ENCODE data around the gene KIF5A.

Gene KIF5A

DNA sequence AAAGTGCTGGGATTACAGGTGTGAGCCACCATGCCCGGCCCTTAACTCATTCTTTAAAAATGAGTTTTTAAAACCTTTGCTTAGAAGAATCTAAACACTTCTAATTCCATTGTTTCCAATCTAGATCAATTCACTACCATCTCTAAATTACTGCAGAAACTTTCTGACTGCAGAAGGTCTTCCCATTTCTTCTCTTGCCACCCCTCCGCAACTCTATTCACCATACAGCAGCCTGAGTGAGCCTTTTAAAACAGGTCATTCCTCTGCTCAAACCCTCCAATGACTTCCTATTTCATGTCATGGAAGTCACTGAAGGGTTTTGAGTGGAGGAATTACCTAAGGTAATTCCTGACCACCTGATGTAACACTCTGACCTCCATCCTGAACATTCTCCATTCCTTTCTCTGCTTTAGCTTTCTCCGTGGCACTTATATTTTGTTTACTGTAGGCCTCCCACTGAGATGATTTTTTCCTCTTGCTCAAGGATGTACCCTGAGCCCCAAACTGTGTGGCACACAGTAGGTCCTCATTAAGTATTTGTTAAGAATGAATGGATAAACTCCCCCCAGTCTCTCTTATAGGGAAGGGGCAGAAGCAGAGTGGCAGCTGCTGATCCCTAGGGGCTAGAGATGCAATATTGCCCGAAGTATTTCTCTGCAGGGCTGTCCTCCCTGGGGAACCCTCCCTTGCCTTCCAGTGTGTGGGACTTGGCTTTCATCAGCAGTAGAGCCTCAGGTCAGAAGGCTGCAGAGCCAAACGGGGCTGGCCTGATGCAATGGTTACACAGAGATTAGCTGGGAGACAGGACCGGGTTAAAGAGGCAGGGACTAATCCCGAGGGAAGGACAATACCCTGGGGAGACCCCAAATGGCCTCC, 30.7 kb upstream of the KIF5A start:
- no peak for DNase-seq (ENCODE audit: insufficient read length, low spot score)
- no peak for FAIRE-seq

DNA sequence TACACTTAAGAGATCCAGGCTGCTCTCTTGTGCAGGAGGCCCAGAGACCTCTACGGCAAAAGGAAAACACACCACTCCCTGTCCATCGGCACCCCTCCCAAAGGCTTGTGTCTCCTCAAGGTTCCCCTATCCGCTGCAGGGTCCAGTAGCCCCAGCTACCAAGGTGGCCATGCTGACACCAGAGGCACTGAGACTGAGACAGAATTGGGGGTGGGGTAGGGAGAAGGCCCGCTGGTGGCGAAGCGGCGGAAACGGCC, 30.1 kb upstream of the KIF5A start:
- DNase-seq (ENCODE audit: insufficient read length, low spot score) (no peak), FAIRE-seq (no peak)

DNA sequence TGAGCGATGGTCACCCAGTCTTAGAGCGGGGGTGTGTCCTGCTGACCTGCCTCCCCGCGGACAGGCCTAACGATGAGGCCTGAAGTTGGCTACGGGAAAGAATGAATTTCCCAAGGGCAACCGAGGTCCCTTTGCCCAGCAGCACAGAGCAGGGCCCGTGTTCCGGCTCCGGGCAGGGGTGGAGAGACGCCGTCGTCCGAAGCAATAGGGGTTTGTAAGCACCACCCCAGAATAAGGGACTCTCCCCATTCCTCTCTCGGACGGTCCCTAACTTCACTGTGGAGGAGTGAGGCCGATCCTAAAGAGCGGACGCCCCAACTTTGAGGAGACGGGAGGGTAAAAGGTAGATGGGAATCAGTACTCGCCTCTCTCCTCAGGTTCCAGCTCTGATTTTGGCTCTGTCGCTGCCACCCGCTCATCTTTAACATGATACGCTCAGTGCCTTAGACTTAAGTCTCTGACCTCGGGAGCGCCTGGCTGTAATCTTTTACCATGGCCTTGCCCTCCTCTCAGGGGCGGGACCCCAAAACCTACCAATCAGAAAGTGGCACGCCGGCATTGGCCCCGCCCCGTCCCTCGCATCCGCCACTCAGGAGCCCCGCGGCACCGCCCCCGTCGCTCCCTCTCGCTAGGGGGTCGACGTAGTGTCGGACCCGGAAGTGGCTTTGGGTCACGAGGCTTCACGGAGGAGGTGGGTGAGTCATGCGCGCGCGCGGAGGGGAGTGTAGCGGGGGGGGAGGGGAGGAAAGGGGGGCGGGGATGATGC, 29.6 kb upstream of the KIF5A start, which contains the start of gene DDIT3:
DDIT3 (minus strand) TSS at position 462 of the 766 bp plus-strand sequence. CDS start 3,108 bp downstream, outside the sequence.
- peak; percentile 95 for FAIRE-seq
- DNase-seq (ENCODE audit: insufficient read length, low spot score), result peak; percentile 77

DNA sequence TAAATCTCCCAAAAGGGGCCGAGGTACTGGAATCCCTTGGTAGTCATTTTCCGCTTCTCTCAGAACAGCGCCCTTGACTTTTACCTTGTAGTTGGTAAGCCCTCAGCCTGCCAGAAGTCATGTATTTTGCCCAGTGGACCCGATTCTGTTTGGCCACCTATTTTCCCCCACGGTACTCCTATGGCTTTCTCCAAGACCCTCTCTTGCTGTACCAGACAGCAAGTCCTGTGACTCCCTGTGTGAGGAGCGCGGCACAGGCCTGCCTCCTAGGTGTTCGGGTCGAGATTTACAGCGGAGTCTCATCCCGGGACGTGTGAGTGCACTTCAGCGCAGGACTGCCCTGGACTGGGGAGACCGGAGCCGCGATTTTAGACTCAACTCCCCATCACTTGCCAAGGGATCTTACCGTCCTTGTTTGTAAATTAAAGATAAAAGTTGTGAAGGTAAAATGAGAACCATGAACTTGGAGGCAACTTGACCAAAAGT, 28.3 kb upstream of the KIF5A start:
- FAIRE-seq, result no peak

DNA sequence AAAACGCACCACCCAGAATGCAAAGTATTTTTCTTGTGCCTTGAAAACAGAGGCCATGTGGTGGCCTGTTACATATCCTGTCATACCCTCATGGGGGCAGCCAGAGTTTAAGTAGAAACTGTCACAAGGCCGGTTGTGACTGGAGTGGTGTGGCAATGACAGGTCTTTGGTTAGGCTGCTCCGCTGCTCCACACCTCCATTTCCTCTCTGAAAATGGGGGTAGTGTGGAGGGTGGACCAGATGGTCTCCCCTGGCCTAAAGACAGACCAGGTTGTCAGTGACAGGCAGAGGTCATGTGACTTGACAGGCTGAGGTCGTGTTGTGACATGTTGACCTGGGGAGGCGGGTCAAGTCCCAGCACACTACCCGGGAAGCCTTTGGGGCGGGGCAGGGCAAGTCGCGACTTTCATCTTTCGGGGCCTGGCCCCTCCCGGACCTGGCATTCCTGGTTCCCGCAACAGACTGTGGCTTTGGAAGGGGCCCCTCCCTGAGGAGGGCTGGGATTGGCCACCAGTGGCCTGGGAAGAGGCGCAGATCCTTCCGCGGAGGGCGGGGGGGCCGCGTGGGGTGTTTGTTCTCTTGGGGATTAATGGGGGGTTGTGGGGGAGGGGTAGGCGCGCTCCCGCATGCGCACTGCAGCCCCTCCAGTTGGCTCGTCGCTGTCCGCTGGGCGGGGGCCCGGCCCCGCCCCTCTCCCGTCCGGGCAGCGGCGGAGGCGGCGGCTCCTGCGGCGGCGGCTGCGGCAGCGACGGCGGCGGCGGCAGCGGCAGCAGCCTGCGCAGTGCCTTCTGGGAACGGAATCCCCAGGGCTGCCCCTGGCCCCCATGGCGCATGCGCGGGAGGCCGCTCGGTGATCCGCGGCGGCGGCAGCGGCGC, 27.6 kb upstream of the KIF5A start, which contains the start of gene MBD6:
MBD6 (plus strand) TSS at position 814 of the 876 bp plus-strand sequence. CDS start 1,480 bp downstream, outside the sequence.
- DNase-seq (ENCODE audit: insufficient read length, low spot score) (peak; percentile 92), FAIRE-seq (peak; percentile 88)

More for the DNA sequence above, 28.3 kb upstream of the KIF5A start:
- DNase-seq (ENCODE audit: insufficient read length, low spot score), result no peak

DNA sequence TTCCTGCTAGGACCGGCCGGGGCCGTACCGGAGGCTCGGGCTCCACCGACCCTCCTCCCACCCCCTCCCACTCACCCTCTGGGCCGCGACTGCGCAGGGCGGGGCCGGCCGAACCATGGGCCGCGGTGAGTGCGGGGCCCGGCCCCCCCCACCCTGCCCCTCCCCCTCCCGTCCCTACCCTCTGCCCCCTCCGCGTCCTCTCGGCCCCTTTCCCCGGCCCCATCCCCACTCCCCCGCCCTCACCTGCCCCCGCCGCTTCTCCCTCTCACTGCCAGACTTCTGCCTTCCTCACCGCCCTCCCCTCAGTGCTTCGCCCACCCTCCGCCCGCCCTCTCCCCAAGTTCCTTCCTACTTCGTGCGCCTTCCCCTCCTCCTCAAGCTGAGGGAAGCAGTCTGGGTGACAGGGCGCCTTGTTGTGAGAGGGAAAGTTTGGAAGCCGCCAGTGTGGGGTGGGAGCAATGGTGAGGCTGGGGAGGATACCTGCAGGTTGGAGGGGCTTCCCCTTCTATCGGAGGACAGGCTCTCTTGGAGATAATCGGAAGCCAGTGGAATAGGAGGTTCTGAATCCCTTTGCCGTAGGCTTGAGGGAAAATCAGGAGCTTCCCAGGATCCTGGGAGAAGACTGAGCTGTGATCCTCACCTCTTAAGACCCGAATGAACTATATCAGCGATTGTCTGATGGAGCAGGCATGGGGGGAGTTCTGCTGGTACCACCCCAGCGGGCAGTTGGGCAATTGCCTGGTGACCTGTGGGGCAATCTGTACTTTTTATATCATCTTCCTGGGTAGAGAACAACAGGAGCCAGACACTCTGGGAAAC, 26.7 kb upstream of the KIF5A start:
- FAIRE-seq, result no peak
- DNase-seq (ENCODE audit: insufficient read length, low spot score), result no peak

DNA sequence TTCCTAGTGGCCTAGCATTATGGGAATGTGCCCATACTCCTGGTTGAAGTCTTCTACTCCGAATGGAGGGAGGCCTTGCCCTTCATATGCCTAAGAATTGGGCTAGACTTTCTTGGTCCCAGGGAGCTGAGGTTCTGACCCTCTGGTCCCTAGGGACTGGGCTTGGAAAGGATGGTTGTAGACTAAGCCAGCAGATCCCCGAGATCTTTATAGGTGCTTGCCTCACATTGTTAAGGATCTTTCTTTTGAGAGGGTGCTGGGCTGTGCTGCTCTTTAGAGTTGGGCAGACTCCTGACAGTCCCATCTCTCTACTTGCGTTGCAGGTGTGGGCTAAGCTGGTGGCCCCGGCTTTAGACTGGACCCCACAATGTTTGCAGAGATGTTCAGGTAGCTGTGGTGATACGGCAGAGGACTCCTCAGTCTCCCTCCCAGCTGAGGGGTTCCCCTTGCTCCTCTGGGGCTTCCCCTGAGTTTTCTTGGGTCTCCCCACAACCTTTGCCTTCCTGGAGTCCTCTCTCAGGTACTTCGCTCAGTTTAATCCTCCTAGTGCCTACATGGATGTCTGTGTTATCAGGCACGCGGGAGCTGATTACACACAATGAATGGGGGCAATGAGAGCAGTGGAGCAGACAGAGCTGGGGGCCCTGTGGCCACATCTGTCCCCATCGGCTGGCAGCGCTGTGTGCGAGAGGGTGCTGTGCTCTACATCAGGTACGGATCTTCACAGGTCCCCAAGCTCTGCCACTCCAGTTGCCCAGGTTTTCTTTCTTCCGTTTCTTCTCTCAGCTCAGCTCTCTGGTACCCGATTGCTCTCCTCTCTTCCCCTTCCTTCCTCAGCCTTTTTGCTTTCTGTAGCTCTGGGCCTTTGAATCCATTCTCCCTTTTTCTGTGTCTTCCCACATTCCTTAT, 25.9 kb upstream of the KIF5A start:
- FAIRE-seq, result peak; percentile 63
- no peak for DNase-seq (ENCODE audit: insufficient read length, low spot score)

DNA sequence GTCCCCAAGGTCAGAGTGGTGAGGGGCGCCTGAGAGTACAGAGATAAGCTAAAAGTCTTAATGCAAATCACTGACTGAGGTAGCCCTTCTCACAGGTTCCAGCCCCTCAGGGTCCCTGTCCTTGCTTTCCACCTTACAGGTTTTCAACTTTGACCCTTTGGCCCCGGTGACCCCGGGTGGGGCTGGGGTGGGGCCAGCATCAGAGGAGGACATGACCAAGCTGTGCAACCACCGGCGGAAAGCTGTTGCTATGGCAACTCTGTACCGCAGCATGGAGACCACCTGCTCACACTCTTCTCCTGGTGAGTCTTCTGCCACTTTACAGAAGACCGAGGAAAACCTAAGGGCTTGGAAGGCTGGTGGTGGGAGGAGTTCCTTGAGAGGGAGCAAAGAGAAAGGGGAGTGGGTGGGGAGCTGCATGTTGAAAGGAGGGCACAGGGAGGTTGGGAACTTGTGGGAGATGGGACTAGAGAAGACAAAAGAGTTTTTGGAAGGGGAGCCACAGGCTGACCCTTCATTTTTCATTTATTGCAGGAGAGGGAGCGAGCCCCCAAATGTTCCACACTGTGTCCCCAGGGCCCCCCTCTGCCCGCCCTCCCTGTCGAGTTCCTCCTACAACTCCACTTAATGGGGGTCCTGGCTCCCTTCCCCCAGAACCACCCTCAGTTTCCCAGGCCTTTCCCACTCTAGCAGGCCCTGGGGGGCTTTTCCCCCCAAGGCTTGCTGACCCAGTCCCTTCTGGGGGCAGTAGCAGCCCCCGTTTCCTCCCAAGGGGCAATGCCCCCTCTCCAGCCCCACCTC, 24.8 kb upstream of the KIF5A start:
- FAIRE-seq (no peak), DNase-seq (ENCODE audit: insufficient read length, low spot score) (no peak)

DNA sequence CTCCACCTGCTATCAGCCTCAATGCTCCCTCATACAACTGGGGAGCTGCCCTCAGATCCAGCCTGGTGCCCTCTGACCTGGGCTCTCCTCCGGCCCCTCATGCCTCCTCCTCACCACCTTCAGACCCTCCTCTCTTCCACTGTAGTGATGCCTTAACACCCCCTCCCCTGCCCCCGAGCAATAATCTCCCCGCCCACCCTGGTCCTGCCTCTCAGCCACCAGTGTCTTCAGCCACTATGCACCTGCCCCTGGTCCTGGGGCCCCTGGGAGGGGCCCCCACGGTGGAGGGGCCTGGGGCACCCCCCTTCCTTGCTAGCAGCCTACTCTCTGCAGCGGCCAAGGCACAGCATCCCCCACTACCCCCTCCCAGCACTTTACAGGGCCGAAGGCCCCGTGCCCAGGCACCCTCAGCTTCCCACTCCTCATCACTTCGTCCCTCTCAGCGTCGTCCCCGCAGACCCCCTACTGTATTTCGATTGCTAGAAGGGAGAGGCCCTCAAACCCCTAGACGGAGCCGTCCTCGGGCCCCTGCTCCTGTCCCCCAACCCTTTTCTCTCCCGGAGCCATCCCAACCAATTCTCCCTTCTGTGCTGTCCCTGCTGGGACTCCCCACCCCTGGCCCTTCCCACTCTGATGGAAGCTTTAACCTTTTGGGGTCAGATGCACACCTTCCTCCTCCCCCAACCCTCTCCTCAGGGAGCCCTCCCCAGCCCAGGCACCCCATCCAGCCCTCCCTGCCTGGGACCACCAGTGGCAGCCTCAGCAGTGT, 24.0 kb upstream of the KIF5A start:
- FAIRE-seq (no peak), DNase-seq (ENCODE audit: insufficient read length, low spot score) (no peak)

DNA sequence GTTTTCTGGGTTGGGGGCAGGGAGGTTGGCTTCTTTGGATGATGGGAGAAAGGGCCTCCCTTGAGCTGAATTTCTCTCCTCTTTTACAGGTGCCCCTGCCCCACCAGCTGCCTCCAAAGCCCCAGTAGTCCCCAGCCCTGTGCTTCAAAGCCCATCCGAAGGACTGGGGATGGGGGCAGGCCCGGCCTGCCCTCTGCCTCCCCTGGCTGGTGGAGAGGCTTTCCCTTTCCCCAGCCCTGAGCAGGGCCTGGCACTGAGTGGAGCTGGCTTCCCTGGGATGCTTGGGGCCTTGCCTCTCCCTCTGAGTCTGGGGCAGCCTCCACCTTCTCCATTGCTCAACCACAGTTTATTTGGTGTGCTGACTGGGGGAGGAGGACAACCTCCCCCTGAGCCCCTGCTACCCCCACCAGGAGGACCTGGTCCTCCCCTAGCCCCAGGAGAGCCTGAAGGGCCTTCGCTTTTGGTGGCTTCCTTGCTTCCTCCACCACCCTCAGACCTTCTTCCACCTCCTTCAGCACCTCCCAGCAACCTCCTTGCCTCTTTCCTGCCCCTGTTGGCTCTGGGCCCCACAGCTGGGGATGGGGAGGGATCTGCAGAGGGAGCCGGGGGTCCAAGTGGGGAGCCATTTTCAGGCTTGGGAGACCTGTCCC, 23.2 kb upstream of the KIF5A start:
- no peak for DNase-seq (ENCODE audit: insufficient read length, low spot score)
- FAIRE-seq, result no peak

DNA sequence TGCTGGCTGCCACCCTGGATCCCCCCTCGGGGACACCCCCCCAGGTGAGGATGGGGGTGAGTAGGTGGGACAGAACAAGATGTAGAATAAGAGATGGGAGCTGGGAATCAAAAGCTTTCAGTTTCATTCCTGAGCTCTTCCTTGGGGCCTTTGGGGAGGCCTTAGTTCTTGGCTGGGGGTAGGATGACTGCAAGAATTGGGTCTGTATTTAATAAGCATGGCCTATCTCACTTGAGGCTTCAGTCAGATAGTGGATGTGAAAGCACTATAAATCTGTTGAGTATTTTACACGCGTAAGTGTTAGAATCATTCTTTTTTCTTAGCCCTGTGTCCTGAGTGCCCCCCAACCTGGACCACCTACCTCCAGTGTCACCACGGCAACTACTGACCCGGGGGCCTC, 22.7 kb upstream of the KIF5A start:
- FAIRE-seq, result no peak
- DNase-seq (ENCODE audit: insufficient read length, low spot score), result no peak

DNA sequence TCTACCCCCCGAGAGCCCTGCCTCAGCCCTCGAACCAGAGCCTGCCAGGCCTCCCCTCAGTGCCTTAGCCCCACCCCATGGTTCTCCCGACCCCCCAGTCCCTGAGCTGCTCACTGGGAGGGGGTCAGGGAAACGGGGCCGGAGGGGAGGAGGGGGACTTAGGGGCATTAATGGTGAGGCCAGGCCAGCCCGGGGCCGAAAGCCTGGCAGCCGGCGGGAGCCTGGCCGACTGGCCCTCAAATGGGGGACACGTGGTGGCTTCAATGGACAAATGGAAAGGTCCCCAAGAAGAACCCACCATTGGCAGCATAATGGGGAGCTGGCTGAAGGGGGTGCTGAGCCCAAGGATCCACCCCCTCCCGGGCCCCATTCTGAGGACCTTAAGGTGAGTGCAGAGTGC, 21.7 kb upstream of the KIF5A start:
- FAIRE-seq, result no peak
- no peak for DNase-seq (ENCODE audit: insufficient read length, low spot score)

DNA sequence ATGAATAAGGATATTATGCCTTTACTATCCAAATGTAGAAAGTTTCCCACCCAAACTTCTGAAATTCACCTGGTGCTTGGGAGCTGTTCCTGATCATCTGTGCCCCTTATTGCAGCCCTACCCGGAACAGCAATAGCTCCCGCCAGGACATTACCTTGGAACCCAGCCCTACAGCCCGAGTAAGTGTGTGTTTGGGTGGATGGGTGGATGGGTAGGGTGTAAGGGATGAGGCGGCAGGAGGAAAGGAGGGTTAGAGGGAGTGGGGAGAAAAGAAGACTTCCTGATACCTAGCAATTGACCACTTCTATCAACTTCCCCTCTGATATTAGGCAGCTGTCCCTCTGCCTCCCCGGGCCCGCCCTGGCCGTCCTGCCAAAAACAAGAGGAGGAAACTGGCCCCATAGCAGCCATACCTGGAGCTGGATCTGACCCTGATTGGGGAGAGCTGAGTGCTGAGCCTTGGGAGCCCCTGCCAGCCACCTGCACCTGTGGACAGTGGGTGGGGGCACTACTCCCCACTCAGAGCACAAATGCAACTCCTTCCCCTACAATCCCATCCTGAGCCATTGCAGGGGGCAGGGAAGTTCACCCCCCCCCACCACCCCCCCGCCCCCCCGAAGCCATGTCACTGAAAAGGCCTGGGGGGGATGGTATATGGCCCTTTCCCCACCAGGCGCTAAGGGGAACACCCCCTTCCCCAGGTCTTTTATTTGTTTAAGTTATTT, 20.9 kb upstream of the KIF5A start:
- FAIRE-seq, result no peak

DNA sequence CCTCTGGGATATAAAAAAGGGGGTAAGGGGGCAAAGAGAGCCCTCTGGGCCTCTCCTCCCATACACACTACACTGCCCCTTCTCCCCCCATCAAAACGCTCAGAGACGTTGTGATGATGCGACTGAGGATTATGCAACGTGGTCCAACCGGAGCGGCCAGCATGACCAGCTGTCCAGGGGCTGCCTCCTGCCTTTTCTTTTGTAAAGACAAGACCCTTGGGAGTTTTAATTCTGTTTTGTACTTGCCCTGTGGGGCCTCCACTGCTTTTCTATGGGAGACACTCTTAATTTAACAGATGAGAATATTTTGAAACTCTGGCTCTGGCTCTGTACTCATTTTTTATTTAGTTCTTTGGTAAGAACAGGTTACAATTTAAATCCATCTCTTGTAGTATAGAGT, 20.0 kb upstream of the KIF5A start:
- FAIRE-seq (no peak), DNase-seq (ENCODE audit: insufficient read length, low spot score) (no peak)

More for the DNA sequence above, 20.9 kb upstream of the KIF5A start:
- no peak for DNase-seq (ENCODE audit: insufficient read length, low spot score)

DNA sequence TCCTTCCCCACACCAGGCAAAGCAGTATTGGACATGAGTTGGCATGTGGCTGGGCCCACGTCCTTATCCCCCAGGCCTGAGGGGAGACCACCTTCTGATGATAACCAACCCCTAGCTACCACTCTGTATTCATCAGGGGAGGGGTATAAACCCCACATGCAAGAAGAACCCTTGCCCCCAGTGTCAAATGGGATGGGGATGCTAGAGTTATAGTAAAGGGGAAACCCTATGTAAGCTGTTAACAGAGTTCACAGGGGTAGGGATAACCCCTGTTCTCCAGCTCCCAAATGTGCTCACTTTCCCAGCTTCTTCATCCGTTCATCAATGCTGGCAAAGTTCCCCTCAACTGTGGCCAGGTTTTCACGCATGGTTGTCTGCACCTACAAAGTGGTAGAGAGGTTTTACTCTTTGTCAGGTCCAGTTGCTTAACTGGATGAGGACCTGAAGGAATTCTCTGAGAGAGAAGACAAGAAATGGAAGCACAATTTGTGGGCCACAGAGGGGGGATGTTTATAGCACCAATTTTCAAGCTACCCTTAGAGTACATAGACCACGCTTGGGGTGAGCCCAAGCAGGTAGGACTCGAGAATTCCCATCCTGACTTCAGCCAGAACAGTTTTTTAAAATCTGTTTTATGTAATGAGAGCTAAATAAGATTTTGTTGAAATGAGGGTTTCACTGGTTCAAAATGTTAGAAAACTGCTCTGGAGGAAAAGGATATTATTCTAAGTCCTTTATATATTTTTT, 19.3 kb upstream of the KIF5A start:
- no peak for FAIRE-seq

DNA sequence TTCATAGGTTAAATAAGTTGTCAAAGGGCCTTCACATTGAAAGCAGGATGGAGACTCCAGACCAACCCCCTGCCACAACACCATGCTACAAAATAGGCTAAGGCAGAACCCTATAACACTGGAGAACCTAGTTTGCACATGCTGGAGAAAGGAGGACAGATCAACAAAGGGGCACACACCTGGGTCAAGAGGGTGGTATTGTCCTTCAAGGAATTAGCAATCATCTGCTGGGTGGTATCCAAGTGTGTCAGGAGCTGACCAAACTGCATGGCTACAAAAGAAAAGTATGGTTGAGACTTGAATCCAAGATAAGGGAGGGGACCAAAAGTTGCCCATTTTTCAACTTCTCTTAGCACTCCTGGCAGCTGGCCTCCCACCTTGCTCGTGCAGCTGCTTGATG, 18.0 kb upstream of the KIF5A start:
- FAIRE-seq, result no peak
- no peak for DNase-seq (ENCODE audit: insufficient read length, low spot score)

More for the DNA sequence above, 19.3 kb upstream of the KIF5A start:
- no peak for DNase-seq (ENCODE audit: insufficient read length, low spot score)
